Sigmoid colon (tissue), 4 donors: ENCODE results near the gene FAH.

Experiments
- CTCF ChIP-seq, 4 experiments: fragments of 450-650 bp in 3 of 4; fragments of 200-600 bp in 1 of 4; IDR thresholded peaks; one replicate each; pipeline ENCODE4 v1.5.1; 2016 to 2019; ENCODE audit warnings: antibody characterized with exemption in 4 of 4, mild to moderate bottlenecking in 3 of 4, moderate library complexity in 2 of 4
- POLR2A ChIP-seq, 2 donors: fragments of 450-650 bp; IDR thresholded peaks; one replicate each; pipeline ENCODE4 v1.6.1; 2016; ENCODE audit warnings: antibody characterized with exemption in 2 of 2, mild to moderate bottlenecking in 2 of 2, moderate library complexity in 2 of 2
- POLR2AphosphoS5 ChIP-seq, 4 donors: sonication (generic); formaldehyde crosslinking; IDR thresholded peaks; one replicate each; pipeline ENCODE4 v1.6.1; 2017; ENCODE audit warnings: antibody characterized with exemption in 4 of 4

- TF ChIP-seq POLR2A (IDR thresholded peaks at IDR 0.05) (no peak), CTCF (IDR thresholded peaks at IDR 0.05) (no peak), POLR2AphosphoS5 (IDR thresholded peaks at IDR 0.05) (no peak)
These were observed 21.4 kb downstream of the FAH start for GRCh38 chr15:80174017-80174746.
